Breast epithelium (tissue), 3 donors: ENCODE measurements around the gene EPHA8.

Source experiments
- POLR2A ChIP-seq: fragments of 450-650 bp; IDR thresholded peaks from one replicate; pipeline ENCODE4 v1.6.1; 2016; ENCODE audit warnings: antibody characterized with exemption, mild to moderate bottlenecking, moderate library complexity
- POLR2AphosphoS5 ChIP-seq, 3 donors: sonication (generic); formaldehyde crosslinking; IDR thresholded peaks; one replicate each; pipeline ENCODE4 v1.6.1; 2017; ENCODE audit warnings: antibody characterized with exemption in 3 of 3
- TF ChIP-seq, protein P1 (sequence below), 3 donors: fragments of 450-650 bp; IDR thresholded peaks; one replicate each; pipeline ENCODE4 v1.5.1; 2016 to 2017; ENCODE audit warnings: antibody characterized with exemption in 3 of 3, mild to moderate bottlenecking in 3 of 3, moderate library complexity in 3 of 3

GRCh38 chr1:22521692-22522091, 41.6 kb upstream of the EPHA8 start:
- TF ChIP-seq, protein P1, sequence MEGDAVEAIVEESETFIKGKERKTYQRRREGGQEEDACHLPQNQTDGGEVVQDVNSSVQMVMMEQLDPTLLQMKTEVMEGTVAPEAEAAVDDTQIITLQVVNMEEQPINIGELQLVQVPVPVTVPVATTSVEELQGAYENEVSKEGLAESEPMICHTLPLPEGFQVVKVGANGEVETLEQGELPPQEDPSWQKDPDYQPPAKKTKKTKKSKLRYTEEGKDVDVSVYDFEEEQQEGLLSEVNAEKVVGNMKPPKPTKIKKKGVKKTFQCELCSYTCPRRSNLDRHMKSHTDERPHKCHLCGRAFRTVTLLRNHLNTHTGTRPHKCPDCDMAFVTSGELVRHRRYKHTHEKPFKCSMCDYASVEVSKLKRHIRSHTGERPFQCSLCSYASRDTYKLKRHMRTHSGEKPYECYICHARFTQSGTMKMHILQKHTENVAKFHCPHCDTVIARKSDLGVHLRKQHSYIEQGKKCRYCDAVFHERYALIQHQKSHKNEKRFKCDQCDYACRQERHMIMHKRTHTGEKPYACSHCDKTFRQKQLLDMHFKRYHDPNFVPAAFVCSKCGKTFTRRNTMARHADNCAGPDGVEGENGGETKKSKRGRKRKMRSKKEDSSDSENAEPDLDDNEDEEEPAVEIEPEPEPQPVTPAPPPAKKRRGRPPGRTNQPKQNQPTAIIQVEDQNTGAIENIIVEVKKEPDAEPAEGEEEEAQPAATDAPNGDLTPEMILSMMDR (IDR thresholded peaks at IDR 0.05), result no peak
- TF ChIP-seq POLR2AphosphoS5 (IDR thresholded peaks at IDR 0.05) (no peak), POLR2A (no peak)
